HG02840 (cell line): ENCODE measurements around the gene VMO1.
A peak's percentile ranks its signal among the peaks of the same experiment; 100 is the strongest.

Experiments used
- ATAC-seq: cut with Tn5 transposase; IDR thresholded peaks from one replicate; pipeline ENCODE4 v1.9.1; 2021; ENCODE audit warnings: mild to moderate bottlenecking, moderate library complexity, moderate number of reproducible peaks; ENCODE audit not compliant: unreplicated experiment, low FRiP score

VMO1 gene

GRCh38 chr17:4800462-4801196, 14.5 kb upstream of the VMO1 start:
- no peak for ATAC-seq

GRCh38 chr17:4796552-4796920, 10.4 kb upstream of the VMO1 start:
- no peak for ATAC-seq

GRCh38 chr17:4795168-4795567, 9.0 kb upstream of the VMO1 start:
- no peak for ATAC-seq

GRCh38 chr17:4790705-4791088, 4.5 kb upstream of the VMO1 start:
- ATAC-seq, result no peak

GRCh38 chr17:4789951-4790704, 4.0 kb upstream of the VMO1 start:
- peak; percentile 62 for ATAC-seq

- ATAC-seq, result peak; percentile 30
Observed at GRCh38 chr17:4789701-4789950, 3.5 kb upstream of the VMO1 start.

GRCh38 chr17:4788807-4789700, 2.9 kb upstream of the VMO1 start, which contains the start of gene GLTPD2:
Gene GLTPD2, plus strand, starts transcription at chr17:4788964. Its CDS starts 48 bp downstream, at chr17:4789012.
- ATAC-seq, result no peak

GRCh38 chr17:4788159-4788806, 2.1 kb upstream of the VMO1 start:
- ATAC-seq, result no peak

GRCh38 chr17:4786516-4786915, 352 bp upstream of the VMO1 start:
- no peak for ATAC-seq

GRCh38 chr17:4785311-4786105, 656 bp downstream of the VMO1 start:
- no peak for ATAC-seq

- ATAC-seq, result no peak
Observed at GRCh38 chr17:4782652-4783051, 3.5 kb downstream of the VMO1 start.

- no peak for ATAC-seq
Observed at GRCh38 chr17:4780325-4780955, 5.7 kb downstream of the VMO1 start.

- ATAC-seq, result no peak
Observed at GRCh38 chr17:4777969-4778760, 8.0 kb downstream of the VMO1 start.

GRCh38 chr17:4772235-4772613, 13.9 kb downstream of the VMO1 start:
- no peak for ATAC-seq

- ATAC-seq, result no peak
Observed at GRCh38 chr17:4771519-4772234, 14.5 kb downstream of the VMO1 start, which contains the start of gene TM4SF5. Gene TM4SF5, plus strand, starts transcription at chr17:4771886. Its CDS starts 37 bp downstream, at chr17:4771923.

GRCh38 chr17:4769628-4770027, 16.5 kb downstream of the VMO1 start:
- no peak for ATAC-seq

- ATAC-seq, result no peak
Observed at GRCh38 chr17:4768298-4768697, 17.9 kb downstream of the VMO1 start.

- no peak for ATAC-seq
Observed at GRCh38 chr17:4766723-4767122, 19.4 kb downstream of the VMO1 start.
